WTC11 (cell line): Measurements from ENCODE around the gene NPAT.

ENCODE experiments used
- GTF2I ChIP-seq: fragments of 250-450 bp; sonication (Bioruptor Pico); conservative IDR thresholded peaks from 2 replicates; pipeline ENCODE4 v1.4.0; 2021; ENCODE audit warnings: mild to moderate bottlenecking
- MAX ChIP-seq: sonication (generic); formaldehyde crosslinking; IDR thresholded peaks from 2 replicates; pipeline ENCODE4 v1.8.0; 2022; ENCODE audit warnings: mild to moderate bottlenecking, missing genetic modification reagents
- TF ChIP-seq, protein P1 (sequence below): sonication (generic); formaldehyde crosslinking; IDR thresholded peaks from 2 replicates; pipeline ENCODE4 v1.8.1; 2023; ENCODE audit warnings: mild to moderate bottlenecking, missing genetic modification reagents, borderline replicate concordance

GRCh38 chr11:108239076-108239475, 16.6 kb upstream of the NPAT start:
- TF ChIP-seq GTF2I (CRISPR knock-in tag) (no peak), MAX (no peak)
- TF ChIP-seq, protein P1, sequence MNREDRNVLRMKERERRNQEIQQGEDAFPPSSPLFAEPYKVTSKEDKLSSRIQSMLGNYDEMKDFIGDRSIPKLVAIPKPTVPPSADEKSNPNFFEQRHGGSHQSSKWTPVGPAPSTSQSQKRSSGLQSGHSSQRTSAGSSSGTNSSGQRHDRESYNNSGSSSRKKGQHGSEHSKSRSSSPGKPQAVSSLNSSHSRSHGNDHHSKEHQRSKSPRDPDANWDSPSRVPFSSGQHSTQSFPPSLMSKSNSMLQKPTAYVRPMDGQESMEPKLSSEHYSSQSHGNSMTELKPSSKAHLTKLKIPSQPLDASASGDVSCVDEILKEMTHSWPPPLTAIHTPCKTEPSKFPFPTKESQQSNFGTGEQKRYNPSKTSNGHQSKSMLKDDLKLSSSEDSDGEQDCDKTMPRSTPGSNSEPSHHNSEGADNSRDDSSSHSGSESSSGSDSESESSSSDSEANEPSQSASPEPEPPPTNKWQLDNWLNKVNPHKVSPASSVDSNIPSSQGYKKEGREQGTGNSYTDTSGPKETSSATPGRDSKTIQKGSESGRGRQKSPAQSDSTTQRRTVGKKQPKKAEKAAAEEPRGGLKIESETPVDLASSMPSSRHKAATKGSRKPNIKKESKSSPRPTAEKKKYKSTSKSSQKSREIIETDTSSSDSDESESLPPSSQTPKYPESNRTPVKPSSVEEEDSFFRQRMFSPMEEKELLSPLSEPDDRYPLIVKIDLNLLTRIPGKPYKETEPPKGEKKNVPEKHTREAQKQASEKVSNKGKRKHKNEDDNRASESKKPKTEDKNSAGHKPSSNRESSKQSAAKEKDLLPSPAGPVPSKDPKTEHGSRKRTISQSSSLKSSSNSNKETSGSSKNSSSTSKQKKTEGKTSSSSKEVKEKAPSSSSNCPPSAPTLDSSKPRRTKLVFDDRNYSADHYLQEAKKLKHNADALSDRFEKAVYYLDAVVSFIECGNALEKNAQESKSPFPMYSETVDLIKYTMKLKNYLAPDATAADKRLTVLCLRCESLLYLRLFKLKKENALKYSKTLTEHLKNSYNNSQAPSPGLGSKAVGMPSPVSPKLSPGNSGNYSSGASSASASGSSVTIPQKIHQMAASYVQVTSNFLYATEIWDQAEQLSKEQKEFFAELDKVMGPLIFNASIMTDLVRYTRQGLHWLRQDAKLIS (CRISPR knock-in tag): no peak
